Heart right ventricle (tissue), 16 donors: Measurements from ENCODE around the gene EHBP1. TPM values are rescaled to one million over a fixed set of nuclear protein-coding genes. Genes with fewer than 3 reads are reported as not detected.

Experiments used
- ATAC-seq, 8 donors: fragments of 200-7000 bp; cut with Tn5 transposase; one replicate each; pipeline ENCODE4 v1.9.1; 2020; ENCODE audit warnings: mild to moderate bottlenecking in 8 of 8, moderate library complexity in 8 of 8, moderate number of reproducible peaks in 1 of 8
- DNase-seq, 2 donors: peaks; one replicate each; pipeline ENCODE4 v3.0.0-alpha.2; 2020
- H3K27ac ChIP-seq, 10 donors: fragments of 200-600 bp; sonication (generic) in 2 of 10; one replicate each; pipeline versions ENCODE4 v1.5.0 to v1.8.0; 2020 to 2022; ENCODE audit warnings: mild to moderate bottlenecking in 3 of 10
- H3K27me3 ChIP-seq, 7 donors: fragments of 200-600 bp; one replicate each; pipeline ENCODE4 v1.8.0; 2021 to 2022; ENCODE audit warnings: mild to moderate bottlenecking in 2 of 7
- H3K36me3 ChIP-seq, 9 donors: fragments of 200-600 bp; sonication (generic) in 1 of 9; one replicate each; pipeline versions ENCODE4 v1.5.0 to v1.8.0; 2020 to 2022; ENCODE audit warnings: mild to moderate bottlenecking in 2 of 9
- H3K4me1 ChIP-seq, 9 donors: fragments of 200-600 bp; sonication (generic) in 1 of 9; one replicate each; pipeline versions ENCODE4 v1.5.0 to v1.8.0; 2020 to 2022; ENCODE audit warnings: mild to moderate bottlenecking in 4 of 9
- H3K4me3 ChIP-seq, 10 donors: fragments of 200-600 bp; sonication (generic) in 2 of 10; one replicate each; pipeline versions ENCODE4 v1.5.0 to v1.8.0; 2020 to 2022; ENCODE audit warnings: mild to moderate bottlenecking in 7 of 10, moderate library complexity in 2 of 10
- H3K9me3 ChIP-seq, 11 donors: fragments of 200-600 bp in 10 of 11; sonication (generic) in 2 of 11; one replicate each; pipeline versions ENCODE4 v1.5.0 to v1.8.0; 2013 to 2022; ENCODE audit warnings: mild to moderate bottlenecking in 2 of 11, control low read depth in 1 of 11, moderate library complexity in 1 of 11
- CTCF ChIP-seq, 9 donors: fragments of 200-600 bp; sonication (generic) in 2 of 9; IDR thresholded peaks; one replicate each; pipeline versions ENCODE4 v1.5.0 to v1.8.0; 2021 to 2022; ENCODE audit warnings: antibody characterized with exemption in 9 of 9, mild to moderate bottlenecking in 5 of 9, moderate library complexity in 1 of 9
- WGBS, 2 donors: extraction: QIAGEN DNeasy Blood & Tissue Kit; methylation state at CpG; one replicate each; pipeline ENCODE4 v1.1.7; 2013; ENCODE audit warnings: inconsistent platforms in 1 of 2; 5-methylcytosine and 5-hydroxymethylcytosine counted together
- intact Hi-C, 10 donors: fragments of 100-400 bp; cut with DNase I; formaldehyde crosslinking; loops; one replicate each; pipeline versions ENCODE4 v1.11.1 to v1.14.2; 2022
- polyA plus RNA-seq, 2 donors: library from polyadenylated mRNA; stranded (reverse); fragments of 200-250 nt; gene quantifications; one replicate each; pipeline ENCODE4 v1.2.3, GENCODE V29; 2013
- total RNA-seq, 10 donors: library from RNA; stranded (reverse); fragmentation: NEBNext Ultra II Directional in 3 of 10; extraction: Animal tissue kit (Norgen Biotek cat#: 25700) in 3 of 10; gene quantifications; one replicate each; pipeline versions ENCODE4 v1.2.1 to v1.2.4, GENCODE V29; 2021 to 2023
- donor health status: Arrhythmogenic right ventricular cardiomyopathy.
- donor health status: ischemic (EF 13 %, LVEDD 7.1; RV severe dilation, severe dysfunction).
- donor health status: healthy with polysubstance abuse.
- donor health status: DM: no; HTN: yes; CAD: no.
- donor health status: DM: no; HTN: no; CAD: no.
- donor health status: ischemic (EF 25% LVEDD 6.9; RV normal size, moderate dysfunction).
- donor health status: ischemic (EF 25% LVEDD 5.7; RV mildly dilated, moderate dysfunction).
- donor health status: healthy.
- donor health status: DM: yes; HTN: yes; CAD: no.
- donor health status: Ischemic cardiomyopathy.
- donor health status: ischemic (EF 35%, LVEDD 5.7; RV mildly dilated, moderate dysfunction).
- donor health status: nonischemic (EF 11% LVEDD 7.7; RV severe dilation, severe dysfunction).
- donor health status: DM: yes; HTN: yes; CAD: no.
- donor health status: PGD.
- donor health status: ischemic (EF 29% LVEDD 5.4; RV normal size, mild dysfunction).
- donor health status: nonischemic (EF 23%, LVEDD 6.1; RV moderate dilation, normal function).

Gene EHBP1
- total and polyA plus RNA-seq, 12 donors = 7.8 to 26.1 (median 20.1) TPM

GRCh38 chr2:63038034-63038433, 332.5 kb downstream of the EHBP1 start:
- no peaks in the 10 kb centered on the region for H3K9me3 ChIP-seq
- ATAC-seq (no peak), DNase-seq (no peak)
- peaks cover 0 to 23% (median 9%) of the 10 kb centered on the region in 7 donors for H3K27me3 ChIP-seq
- peaks cover 0 to 8% (median 0%) of the 10 kb centered on the region in 9 donors for H3K36me3 ChIP-seq
- TF ChIP-seq CTCF (IDR thresholded peaks at IDR 0.05) = no peak
- H3K27ac ChIP-seq = no peak overlapping the region
- H3K4me1 ChIP-seq = no peaks in the 10 kb centered on the region
- WGBS, 2 donors = 98 to 99% methylated on average over 4 of the region's 4 CpGs
- no peak overlapping the region for H3K4me3 ChIP-seq
- intact Hi-C loops = no loop called here

- no peak for ATAC-seq
- no peak overlapping the region for H3K4me3 ChIP-seq
- H3K36me3 ChIP-seq = peaks cover 0 to 15% (median 0%) of the 10 kb centered on the region in 9 donors
- TF ChIP-seq CTCF (IDR thresholded peaks at IDR 0.05) = no peak
- H3K27ac ChIP-seq = no peak overlapping the region
- DNase-seq = no peak
- peaks cover 0 to 48% (median 30%) of the 10 kb centered on the region in 7 donors for H3K27me3 ChIP-seq
- intact Hi-C loops = no loop called here
- WGBS, 2 donors = 93 to 94% methylated on average over 1 of the region's 1 CpG
- H3K4me1 ChIP-seq = no peaks in the 10 kb centered on the region
- H3K9me3 ChIP-seq = no peaks in the 10 kb centered on the region
These were observed 335.1 kb downstream of the EHBP1 start for GRCh38 chr2:63040586-63040985.

GRCh38 chr2:63041592-63041991, 336.1 kb downstream of the EHBP1 start:
- Histone ChIP-seq H3K9me3 (no peaks in the 10 kb centered on the region), H3K4me3 (no peak overlapping the region), H3K27me3 (peaks cover 0 to 59% (median 40%) of the 10 kb centered on the region in 7 donors), H3K4me1 (no peaks in the 10 kb centered on the region), H3K27ac (no peak overlapping the region), H3K36me3 (peaks cover 0 to 22% (median 0%) of the 10 kb centered on the region in 9 donors)
- no peak for TF ChIP-seq CTCF (IDR thresholded peaks at IDR 0.05)
- intact Hi-C loops = no loop called here
- DNase-seq (no peak), ATAC-seq (no peak)
- WGBS, 2 donors = 98 to 100% methylated on average over 1 of the region's 1 CpG

GRCh38 chr2:63044362-63045327, 339.1 kb downstream of the EHBP1 start:
- peaks cover 0 to 22% (median 0%) of the 10 kb centered on the region in 9 donors for H3K36me3 ChIP-seq
- peaks cover 15 to 89% (median 71%) of the 10 kb centered on the region in 7 donors for H3K27me3 ChIP-seq
- no peak for DNase-seq
- H3K9me3 ChIP-seq = no peaks in the 10 kb centered on the region
- H3K4me3 ChIP-seq = no peak overlapping the region
- intact Hi-C loops = no loop called here
- no peak overlapping the region for H3K27ac ChIP-seq
- ATAC-seq = no peak
- no peak for TF ChIP-seq CTCF (IDR thresholded peaks at IDR 0.05)
- WGBS, 2 donors = 96% methylated on average over 36 of the region's 36 CpGs
- peaks cover 4 to 29% (median 27%) of the 10 kb centered on the region in 9 donors for H3K4me1 ChIP-seq
